ENCODE data around the gene ADCY5.

ADCY5 gene

DNA sequence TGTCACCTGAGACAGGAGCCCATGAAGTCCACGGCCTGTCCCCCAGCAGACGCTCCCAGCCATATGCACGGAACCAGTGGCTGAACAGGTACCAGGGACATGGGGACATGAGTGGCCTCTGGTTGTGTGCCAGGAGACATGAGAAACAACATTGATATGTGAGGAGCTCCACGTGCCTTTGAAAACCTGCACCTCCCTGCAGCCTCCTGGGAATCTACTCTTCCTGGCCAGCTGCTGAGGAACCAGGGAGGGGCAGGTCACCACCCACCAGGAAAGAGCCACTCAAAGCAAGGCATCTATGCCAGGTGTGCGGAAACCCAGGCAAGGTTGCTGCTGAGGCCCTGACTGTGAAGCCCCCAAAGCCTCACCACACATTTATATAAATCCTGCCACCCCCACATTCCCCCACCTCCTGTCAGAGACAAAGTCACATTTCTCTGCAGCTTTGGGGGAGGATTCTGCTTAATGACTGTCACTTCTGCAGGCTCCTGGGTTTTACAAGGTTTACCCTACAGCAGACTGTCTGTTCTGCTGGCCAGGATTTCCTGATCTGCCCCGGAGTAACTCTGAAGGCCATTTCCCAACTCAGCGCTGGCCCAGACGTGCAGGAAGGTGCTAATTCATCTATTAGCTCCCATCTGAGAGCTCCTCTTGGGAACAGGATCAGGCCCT lies 110.8 kb downstream of the ADCY5 start:
- DNase-seq: no peak

GRCh38 chr3:123337226-123337625 lies 111.7 kb downstream of the ADCY5 start:
- DNase-seq: no peak

- DNase-seq: no peak
These were observed 112.4 kb downstream of the ADCY5 start for GRCh38 chr3:123336441-123336851.

- DNase-seq: no peak
These were observed 112.9 kb downstream of the ADCY5 start for GRCh38 chr3:123336001-123336400.

GRCh38 chr3:123335007-123335670 lies 113.8 kb downstream of the ADCY5 start:
- DNase-seq: no peak

GRCh38 chr3:123334056-123334455 lies 114.8 kb downstream of the ADCY5 start:
- no peak for DNase-seq

DNA sequence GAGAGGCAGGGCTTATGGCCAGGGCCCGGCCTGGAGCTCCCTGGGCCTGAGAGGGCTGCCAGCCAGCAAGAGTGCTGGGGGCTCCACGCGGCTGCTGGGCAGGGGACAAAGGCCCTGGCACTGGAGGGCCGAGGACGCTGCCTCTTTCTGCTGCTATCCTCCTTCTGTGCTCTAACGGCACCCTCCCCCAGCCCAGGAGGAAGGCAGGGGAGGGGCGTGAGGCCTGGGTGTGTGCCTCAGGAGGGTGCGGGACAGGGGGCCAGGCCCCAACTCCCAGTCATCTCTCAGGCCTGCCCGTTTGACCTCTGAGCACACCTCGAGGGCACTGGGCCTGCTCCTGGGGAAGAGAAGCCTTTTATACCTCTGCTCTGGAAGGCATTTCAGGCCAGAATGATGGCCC lies 115.5 kb downstream of the ADCY5 start:
- DNase-seq: no peak

DNA sequence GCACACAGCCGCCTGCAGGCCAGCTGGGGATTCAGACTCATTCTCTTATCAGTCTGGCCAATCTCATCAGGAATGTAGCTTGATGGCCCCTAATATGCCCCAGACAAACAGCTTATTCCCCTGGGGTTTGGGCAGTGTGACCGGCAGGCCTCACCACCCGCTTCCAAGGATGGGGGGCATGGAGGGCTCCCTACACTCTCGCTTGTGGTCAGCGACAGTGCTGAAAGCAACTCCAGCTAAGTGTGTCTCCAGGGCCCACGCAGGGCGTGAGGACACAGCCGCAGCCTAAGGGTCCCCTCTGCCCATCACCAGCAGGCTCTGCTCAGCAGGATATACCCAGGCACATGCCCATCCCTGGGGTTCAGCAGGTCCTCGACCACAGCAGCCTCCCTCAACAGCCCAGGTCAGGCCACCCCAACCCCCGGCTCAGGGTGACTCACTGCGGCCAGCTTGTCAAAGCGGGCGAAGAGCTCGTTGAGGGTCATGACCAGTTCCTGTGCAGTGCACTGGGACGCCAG lies 116.7 kb downstream of the ADCY5 start:
- no peak for DNase-seq

- no peak for DNase-seq
These were observed 117.2 kb downstream of the ADCY5 start for GRCh38 chr3:123331651-123332050.

DNA sequence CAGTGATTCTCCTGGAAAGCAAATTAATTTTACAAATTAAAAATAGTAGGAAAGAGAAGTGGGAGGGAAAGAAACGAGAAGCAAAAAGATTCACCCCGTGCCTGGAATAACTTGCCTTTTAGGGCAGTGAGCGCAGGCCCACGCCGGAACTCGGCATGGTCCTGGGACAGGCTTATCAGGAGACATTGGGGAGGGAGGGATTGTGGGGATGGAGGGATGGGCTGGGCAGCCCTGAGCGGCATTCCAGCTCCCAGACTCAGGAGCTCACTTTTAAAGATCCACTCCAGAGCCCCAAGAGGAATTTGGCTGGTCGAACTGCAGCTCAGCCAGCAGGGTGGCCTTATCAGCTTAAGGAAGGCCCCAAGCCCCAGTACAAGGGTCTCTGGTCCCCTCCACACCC lies 117.9 kb downstream of the ADCY5 start:
- DNase-seq: no peak

DNA sequence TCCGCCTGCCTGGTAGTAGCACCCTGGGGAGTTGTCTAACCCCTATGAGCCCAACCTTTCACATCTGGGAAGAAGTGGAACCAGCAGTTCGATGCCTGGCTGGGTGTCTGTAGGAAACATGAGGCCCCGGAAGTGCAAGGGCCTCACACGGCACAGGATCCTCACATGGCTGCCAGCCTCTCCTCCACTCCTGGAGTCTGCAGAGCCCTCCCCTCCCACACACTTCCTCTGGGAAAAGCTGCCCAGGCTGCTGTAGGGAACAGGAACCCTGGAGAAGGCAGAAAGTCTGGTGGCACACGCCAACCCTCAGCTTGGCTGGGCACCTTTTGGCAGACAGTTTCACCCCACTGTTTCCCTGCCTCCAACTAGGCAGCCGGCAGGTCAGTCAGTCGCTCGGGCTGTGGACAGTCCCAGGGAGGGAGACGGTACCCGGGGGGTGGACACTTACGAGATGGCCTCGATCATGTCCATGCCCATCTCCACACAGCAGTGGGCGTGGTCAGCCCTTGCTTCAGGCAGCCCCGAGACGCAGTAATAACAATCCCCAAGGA lies 118.4 kb downstream of the ADCY5 start:
- DNase-seq: no peak

DNA sequence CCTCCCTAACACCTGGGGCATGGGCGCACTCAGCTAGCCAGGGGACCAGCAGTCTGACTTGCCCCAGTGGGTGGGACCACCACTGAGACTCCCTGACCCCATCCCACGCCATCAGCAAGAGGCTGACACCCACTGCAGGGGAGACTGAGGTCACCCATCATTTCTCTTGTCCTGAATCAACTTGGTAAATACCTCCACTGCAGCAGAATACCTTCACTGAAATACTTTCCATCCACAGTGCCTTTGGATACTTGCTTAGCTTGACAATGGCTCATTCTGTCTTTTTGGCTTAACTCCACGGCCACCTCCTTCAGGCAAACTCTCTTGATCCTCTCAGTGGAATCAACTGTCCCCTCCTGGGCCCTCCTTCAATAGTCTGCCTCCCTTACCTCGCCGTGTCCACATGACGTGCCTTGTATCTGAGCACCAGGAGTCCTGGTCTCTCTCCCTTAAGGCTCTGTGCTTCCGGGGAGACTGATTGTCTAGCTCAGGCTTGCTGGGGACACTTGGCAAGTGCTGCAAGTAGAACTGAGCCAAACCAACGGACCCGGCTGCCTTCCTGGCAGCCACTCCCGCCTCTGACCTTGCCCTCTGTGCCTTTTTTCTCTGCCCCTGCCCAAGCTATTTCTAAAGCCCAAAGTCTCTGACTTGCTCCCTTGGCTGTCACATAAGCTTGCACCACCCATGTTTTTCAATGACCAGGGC lies 119.1 kb downstream of the ADCY5 start:
- DNase-seq: no peak

GRCh38 chr3:123328851-123329635 lies 119.8 kb downstream of the ADCY5 start:
- DNase-seq: peak; percentile 60 to 66

DNA sequence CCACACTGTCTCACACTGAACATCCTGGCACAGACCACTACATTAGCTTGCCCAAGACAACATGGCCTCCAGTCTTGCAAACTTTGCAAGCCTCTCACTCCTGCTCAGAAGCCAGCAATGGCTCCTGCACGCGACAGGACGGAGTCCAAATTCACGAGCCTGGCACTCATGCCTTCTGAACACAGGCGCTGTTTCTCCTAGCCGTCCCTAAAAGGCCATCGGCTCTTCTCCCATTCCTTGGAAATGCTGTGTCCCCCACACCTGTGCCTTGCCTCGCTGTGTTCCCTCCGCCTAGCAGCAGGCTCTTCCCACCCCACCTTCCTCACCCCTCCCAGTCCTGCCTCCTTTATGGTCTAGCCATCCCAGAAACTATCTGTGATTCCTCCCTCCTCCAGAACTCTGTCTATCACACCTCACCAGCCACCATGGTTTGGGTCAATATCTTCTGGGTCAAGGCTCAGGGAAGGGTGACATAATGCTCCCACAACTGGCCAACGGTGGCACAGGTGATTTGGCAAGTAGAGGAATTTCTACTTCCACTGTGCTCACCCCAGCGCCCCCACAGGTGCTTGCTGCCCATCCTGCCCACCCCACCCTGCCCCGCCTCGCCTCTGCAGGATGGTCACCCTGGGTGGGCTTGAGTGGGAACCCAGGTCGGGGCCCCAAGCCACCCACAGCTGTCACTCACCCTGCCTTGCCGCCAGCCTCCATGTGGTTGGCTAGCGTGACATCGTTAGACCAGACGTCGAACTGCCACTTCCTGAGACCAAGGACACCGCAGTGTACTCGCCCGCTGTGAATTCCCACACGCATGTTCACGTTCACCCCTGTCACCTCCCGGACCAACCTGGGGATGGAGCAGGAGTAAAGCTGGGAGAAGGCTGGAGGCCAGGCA lies 120.7 kb downstream of the ADCY5 start:
- no peak for DNase-seq

- DNase-seq: no peak
These were observed 121.4 kb downstream of the ADCY5 start for GRCh38 chr3:123327480-123327879.

GRCh38 chr3:123326531-123326930 lies 122.4 kb downstream of the ADCY5 start:
- DNase-seq: no peak

- DNase-seq: no peak
These were observed 123.1 kb downstream of the ADCY5 start for GRCh38 chr3:123325766-123326256.

GRCh38 chr3:123324880-123325765 lies 123.8 kb downstream of the ADCY5 start:
- no peak for DNase-seq

- DNase-seq: no peak
These were observed 125.1 kb downstream of the ADCY5 start for GRCh38 chr3:123323781-123324180.

GRCh38 chr3:123322866-123323265 lies 126.0 kb downstream of the ADCY5 start:
- no peak for DNase-seq

Measured in AML-193 (cell line).